Left kidney (tissue), 2 donors: ENCODE results near the gene FASTK. TPM values are rescaled to one million over a fixed set of nuclear protein-coding genes. Genes with fewer than 3 reads are reported as not detected.
A peak's percentile ranks its signal among the peaks of the same experiment; 100 is the strongest.
"Not testable (repeated sequence)": the region's sequence is repeated elsewhere in the genome, so short reads cannot be mapped to it uniquely, and the experiment has no call there.

Experiments used
- DNase-seq: peaks from one replicate; pipeline ENCODE4 v3.0.0-alpha.2; 2013
- polyA plus RNA-seq: library from polyadenylated mRNA; unstranded; fragments of 120-200 nt; gene quantifications from one replicate; pipeline ENCODE4 v1.2.1, GENCODE V29; 2013; ENCODE audit not compliant: insufficient read length

The FASTK gene
- polyA plus RNA-seq, 1 donor: 47.8 TPM

- no peak for DNase-seq
Observed at GRCh38 chr7:151047976-151048815, 32.4 kb downstream of the FASTK start, which contains the start of gene ASIC3. TSS of gene ASIC3 (plus strand) at chr7:151048531. CDS start at chr7:151048886, 355 bp downstream.

DNA sequence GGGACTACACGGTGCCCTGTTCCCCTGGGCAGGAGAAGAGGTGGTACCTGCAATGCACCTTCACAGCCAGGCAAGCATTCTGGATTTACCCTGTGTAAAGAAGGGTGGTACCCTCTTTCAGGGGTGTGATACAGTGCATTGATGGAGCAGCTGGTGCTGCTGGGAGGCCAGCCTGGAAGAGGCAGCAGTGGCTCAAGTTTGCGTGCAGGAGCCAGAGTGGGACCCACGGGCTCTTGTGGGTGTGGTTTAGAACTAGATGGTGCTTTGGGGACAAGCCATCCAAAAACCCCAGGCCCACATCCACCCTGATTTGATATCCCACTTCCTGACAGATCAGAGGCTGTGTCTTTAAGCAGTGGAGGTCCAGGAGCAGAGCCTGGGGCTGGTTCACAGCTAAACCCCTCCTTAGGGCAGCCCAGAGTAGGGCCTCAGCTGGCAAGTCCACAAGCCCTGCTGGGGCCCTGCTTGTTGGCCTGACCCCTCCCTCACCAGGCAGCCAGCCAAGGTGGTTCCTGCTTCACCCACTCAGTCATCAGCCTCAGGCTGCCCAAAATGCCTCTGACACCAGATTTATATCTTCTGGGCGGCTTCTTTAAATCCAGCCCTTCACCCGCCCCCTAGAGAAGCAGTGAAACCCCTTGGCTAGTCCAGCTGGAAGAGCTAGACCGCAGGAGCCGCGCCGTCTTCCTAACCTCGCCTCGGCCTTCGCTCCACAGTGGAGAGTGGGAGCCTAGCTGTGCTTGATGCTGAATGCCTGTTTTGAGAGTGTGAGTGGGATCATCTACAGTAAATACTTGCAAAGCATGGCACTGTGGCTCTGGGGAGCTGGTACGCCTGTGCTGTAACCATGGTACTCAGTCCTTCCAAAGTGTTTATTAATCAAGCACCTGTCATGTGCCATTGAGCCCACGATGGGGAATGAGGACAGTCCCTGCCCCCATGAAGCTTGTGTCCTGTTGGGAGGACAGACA is 33.7 kb downstream of the FASTK start:
- DNase-seq: no peak

- no peak for DNase-seq
Observed at GRCh38 chr7:151045967-151046366, 34.6 kb downstream of the FASTK start.

GRCh38 chr7:151045262-151045661 is 35.3 kb downstream of the FASTK start:
- DNase-seq: no peak

- DNase-seq: no peak
Observed at GRCh38 chr7:151043959-151044358, 36.6 kb downstream of the FASTK start.

GRCh38 chr7:151043449-151043848 is 37.2 kb downstream of the FASTK start:
- DNase-seq: not testable (repeated sequence)

DNA sequence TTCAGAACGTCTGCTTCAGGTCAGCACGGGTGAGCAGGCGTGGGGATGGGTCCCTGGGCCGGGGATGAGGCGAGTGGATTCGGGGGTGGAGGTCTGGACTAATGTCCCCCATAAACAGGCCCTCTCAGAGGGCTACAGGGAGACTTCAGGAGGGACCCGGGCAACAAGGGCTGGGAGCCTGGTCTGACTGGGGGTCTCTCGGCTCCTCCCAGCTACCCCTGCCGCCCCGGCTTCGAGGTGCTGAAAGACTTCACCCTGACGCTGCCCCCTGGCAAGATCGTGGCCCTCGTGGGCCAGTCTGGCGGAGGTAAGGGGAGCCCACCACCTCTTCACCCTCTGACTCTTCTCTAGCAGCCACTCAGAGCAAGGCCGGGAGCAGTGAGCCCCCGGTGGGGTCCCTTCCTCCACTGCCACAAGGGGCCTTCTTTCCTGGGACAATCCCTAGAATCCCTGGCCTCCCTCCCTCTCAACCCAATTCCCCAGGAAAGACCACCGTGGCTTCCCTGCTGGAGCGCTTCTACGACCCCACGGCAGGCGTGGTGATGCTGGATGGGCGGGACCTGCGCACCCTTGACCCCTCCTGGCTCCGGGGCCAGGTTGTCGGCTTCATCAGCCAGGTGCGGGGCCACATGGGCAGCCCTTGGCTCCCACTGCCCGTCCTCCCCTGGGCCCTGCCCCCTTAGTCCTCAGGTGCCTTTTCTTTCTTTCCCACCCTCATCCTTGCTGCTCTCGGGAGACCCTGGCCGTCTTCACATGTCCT is 39.8 kb downstream of the FASTK start:
- DNase-seq: no peak

DNA sequence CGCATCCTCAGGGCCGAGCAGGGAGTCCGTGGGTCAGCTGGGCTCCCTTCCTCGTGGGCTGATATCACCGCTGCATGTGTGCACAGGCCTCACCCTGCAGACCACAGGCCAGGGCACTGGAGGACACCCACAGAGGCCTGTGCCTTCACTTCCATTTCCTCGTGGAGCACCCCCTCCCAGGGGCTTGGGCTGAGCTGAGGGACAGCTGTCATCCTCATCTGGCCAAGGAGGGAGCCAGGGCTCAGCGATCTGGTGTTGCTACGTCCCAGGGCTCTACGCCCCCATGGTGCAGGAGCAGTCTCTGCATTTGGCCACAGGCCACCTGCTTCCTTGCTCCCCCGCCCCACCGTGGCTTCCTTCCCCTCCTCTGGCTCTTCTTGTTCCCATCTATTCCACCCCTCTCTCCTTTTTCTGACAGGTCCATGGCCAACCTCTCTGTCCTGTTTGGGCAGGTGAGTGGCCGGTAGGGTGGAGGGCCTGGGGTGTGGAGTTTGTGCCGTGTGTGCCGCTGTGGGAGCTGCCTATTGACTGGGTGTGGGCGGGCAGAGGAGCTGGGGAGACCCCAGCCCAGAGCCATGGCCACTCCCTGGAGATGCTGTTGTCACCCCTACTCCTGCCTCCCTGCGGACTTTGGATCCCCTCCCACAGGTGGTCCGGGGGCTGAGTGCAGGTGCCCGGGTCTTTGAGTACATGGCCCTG is 40.6 kb downstream of the FASTK start:
- no peak for DNase-seq

DNA sequence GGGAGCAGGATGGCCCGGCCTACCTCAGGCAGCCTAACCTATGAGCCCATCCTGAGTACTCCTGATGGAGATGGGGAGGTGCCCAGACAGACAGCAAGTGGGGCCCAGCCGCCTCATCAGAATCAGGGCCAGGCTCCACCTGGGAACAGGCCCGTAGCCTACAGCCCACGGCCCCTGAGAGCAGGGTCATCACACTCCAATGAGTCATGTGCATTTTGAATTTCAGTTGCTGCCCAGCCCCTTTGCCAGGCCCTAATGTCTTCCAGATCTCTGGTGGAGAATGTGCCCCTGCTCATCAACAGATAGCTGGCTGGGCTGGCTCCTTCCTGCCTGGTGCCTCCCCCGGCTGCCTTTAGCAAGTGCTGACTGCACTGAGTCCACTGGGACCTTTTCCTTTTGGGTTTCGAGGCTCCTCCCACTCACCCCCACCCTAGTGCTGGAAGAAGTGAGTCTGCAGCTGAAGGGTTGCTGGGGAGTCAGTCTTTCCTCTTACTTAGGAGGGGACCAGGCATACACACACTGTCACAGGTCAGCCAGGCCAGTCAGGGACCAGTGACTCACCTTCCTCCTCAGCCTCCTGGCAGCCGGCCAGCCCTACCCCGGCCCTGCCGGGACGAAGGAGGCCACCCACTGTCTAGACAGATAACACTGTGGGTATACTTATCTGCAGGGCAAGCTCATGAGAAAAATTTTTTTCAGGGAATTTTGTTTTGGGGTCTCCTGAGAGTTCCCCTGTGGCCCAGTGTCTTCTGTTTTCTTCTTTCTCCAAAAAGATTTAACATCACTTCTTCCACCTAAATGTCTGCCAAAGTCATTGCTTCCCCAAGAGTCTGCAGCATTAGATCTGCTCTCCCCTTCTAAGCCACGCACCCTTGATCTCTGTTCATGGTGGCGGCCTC is 41.4 kb downstream of the FASTK start:
- DNase-seq: no peak

- DNase-seq: no peak
Observed at GRCh38 chr7:151035902-151036301, 44.7 kb downstream of the FASTK start.

GRCh38 chr7:151035026-151035717 is 45.4 kb downstream of the FASTK start:
- no peak for DNase-seq

DNA sequence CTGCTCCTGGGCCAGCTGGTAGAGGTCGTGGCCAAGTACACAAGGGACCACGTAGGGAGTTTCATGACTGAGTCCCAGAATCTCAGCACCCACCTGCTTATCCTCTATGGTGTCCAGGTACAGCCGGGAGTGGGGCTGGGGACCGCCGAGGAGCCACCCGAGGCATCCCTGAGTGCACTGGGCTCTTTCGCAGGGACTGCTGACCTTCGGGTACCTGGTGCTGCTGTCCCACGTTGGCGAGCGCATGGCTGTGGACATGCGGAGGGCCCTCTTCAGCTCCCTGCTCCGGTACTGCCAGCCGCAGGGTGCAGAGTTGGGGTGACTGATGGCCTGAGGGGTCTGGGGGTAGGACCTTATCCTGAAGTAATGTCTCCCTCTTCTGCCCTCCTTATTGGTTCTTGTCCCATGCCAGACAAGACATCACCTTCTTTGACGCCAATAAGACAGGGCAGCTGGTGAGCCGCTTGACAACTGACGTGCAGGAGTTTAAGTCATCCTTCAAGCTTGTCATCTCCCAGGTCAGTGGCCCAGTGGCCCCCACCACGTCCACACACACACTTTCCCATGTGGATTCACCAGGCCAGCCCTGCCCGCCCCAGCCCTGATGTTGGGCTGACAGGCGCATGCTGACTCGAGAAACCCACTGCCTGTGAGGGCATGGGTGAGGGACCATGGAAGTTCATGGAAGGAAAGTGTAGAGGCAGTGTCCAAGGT is 46.1 kb downstream of the FASTK start:
- DNase-seq: no peak

DNA sequence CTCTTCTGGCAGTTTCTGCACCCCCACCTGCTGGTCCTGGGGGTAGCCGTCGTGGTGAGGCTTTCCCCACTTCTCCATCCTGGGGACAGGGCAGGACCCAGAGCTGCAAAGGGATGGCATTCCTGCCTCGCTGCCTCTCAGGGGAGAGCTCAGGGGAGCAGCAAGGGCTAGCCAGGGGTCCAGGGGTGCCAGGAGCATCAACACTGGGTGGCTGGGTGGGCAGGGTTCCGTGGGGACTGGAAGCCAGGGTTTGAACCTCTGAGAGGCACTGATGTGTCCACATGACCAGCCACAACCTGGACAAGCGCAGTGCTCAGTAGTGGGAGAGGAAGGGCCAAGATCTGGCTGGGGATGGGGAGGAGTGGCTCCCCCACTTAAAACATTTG is 46.8 kb downstream of the FASTK start:
- DNase-seq: no peak

- no peak for DNase-seq
Observed at GRCh38 chr7:151032936-151033863, 47.4 kb downstream of the FASTK start.

DNA sequence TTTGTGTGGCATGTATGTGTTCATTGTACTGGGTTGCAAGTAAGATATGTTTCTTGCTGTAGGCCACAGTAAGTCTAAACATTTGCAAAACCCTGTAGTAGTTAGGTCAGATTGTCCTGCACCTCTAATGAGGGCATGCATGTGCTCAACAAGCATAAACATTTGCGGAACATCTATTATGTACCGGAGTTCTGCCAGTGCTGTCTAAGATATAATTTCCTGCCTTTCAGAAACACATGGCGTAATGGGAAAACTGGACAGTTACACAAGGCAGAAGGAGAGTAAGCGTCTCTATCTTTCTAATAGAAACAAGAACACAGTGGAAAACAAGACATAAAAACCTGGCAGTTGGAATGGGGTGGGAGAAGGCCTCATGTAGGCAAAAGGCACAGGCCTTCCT is 49.6 kb downstream of the FASTK start:
- no peak for DNase-seq

- DNase-seq: no peak
Observed at GRCh38 chr7:151028948-151029501, 51.6 kb downstream of the FASTK start.

DNA sequence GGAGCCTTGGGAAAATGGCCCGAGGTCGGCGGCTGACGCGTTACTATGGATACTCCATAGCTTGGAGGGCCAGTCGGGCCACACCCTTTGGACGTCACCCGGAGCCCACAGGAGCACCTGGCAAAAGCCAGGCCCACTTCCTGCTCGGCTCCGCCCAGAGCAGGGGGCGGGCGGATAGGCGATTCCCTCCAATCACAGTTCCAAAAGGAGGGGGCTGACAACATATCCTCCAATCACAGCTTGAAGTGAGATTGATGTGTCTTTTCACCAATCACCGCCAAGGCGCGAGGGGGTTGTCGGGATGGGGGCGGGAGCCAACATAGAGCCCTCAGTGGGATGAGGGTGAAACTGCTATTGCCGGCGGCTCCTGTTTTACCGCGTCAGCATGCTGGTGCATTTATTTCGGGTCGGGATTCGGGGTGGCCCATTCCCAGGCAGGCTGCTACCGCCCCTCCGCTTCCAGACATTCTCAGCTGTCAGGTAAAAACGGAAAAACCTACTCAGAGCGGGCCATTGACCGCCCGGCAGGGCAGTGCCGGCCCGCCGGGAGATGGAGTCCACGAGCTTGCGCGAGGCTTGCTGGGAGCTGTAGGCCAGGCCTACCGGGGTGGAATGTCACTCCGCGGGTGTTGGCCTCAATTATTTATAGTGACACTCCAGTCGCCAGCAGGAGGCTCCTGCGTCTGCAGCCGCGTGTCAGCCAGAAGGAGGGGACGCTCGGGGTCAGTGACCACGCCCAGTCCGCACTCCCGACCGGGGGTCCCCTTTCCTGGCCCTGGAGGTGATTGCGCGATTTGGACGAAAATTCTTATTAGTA is 52.3 kb downstream of the FASTK start, which contains the start of gene ABCB8:
Gene ABCB8, plus strand, starts transcription at position 320 of the 817 bp plus-strand sequence. Its CDS starts 66 bp downstream, at position 386.
- DNase-seq: peak; percentile 99
